ENCODE measurements around the gene CPA2. TPM values are rescaled to one million over a fixed set of nuclear protein-coding genes. Genes with fewer than 3 reads are reported as not detected.
"Not testable (repeated sequence)": the region's sequence is repeated elsewhere in the genome, so short reads cannot be mapped to it uniquely, and the experiment has no call there.

Gene CPA2
- total RNA-seq (2014; rRNA removed; shearing (Covaris generic)), result not detected in 2 replicates

DNA sequence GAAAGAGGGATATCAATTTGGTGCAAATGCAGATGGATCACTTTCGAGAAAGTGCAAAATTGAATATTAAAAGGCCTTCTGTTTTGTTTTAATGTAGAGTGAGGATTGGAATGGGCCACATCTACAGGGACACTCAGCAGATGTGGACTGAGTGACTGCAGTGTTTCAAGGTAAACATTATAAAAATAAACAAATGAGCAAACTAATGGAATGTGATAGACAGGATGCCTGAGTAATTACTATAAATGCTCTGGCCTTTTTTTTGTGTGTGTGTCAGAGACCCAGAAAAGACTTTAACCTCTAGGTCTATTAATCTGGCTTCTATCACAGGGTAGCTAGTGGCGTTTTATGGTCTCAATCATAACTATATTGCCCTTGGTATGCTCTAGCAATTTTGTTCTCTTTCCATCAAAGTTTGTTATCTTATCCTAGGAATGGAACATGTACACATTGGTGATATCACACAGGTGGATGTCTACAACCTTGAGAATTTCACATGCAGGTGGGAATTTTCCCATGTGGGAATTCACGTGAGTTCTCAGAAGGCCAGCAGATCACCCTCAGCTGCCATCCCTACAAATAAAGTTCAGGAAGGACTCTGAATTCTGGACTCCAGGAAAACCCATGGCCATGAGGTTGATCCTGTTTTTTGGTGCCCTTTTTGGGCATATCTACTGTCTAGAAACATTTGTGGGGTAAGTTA is at the start of gene CPA2:
TSS of gene CPA2 (plus strand) at position 606 of the 703 bp plus-strand sequence. CDS start at position 625, 19 bp downstream.
- Histone ChIP-seq H3K27me3 (replicated peaks) (no peaks in the 10 kb centered on the region), H3K9me3 (replicated peaks) (0 out of 2 replicates have a peak, but pooled peaks cover 3% of the 10 kb centered on the region), H3K36me3 (no peaks in the 10 kb centered on the region), H3K4me1 (replicated peaks) (peaks cover 14% of the 10 kb centered on the region), H3K4me3 (no peak within 1 kb of the TSS), H3K27ac (no peak within 1 kb of the TSS)
- peak in 1 of 2 experiments; percentile 23 for DNase-seq (ENCODE audit: low read depth in 1 of 2, low spot score in 2 of 2)

DNA sequence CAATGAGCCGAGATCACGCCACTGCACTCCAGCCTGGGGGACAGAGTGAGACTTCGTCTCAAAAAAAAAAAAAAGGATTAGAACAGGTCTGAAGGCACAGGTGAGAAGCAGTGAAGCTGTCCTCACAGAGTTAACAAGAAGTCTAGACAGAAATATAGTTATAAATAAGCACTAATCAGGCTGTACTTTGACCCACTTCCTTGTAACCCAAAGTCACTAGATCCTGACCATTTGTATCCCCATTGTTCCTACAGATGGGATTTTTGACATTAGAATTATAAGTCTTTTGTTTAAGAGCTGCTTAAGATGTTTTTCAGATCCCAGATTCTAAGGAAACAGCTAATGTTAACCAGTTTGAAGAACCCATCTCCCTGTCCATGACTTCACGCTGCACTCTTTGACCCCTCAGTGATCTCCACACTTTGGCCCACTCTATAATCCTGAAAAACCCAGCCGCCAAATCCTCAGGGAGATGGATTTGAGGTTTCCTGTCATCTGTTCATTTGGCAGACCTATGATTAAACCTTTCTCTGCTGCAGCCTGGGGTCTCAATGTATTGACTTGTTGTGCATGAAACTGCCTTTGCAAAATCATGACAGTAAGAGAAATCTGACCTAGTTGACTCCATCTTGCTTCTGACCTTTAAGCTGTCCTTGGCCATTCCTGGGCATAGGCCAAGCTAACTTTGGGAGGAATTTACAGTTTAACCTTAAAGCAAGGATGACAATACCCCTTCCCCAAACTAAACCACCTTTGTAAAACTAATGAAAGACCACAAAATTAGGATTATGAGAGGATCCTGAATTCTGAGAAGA is 47.6 kb upstream of the CPA2 start:
- no peaks in the 10 kb centered on the region for H3K9me3 ChIP-seq (replicated peaks)
- no peaks in the 10 kb centered on the region for H3K36me3 ChIP-seq
- no peaks in the 10 kb centered on the region for H3K27me3 ChIP-seq (replicated peaks)
- no peak overlapping the region for H3K4me3 ChIP-seq
- H3K4me1 ChIP-seq (replicated peaks), result no peaks in the 10 kb centered on the region
- no peak overlapping the region for H3K27ac ChIP-seq
- DNase-seq (ENCODE audit: low read depth in 1 of 2, low spot score in 2 of 2), result no peak

DNA sequence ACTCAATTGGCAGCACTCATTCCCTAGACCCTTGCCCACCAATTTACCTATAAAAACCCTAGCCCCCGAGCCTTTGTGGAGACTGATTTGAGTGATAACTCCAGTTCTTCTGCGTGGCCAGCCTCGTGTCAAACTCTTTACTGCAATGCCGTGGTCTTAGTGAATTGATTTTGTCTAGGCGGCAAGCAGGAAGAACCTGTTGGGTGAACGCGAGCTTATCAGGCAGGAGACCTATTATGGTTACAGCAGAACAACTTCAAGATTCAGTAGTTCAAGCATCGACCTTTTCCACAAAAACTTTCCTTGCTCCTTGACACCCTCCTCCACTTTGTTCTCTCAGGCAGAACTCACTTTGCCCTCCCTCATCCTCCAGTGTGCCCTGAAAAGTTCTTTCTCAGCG is 46.8 kb upstream of the CPA2 start:
- Histone ChIP-seq H3K36me3 (no peaks in the 10 kb centered on the region), H3K4me1 (replicated peaks) (no peaks in the 10 kb centered on the region), H3K4me3 (no peak overlapping the region), H3K27me3 (replicated peaks) (no peaks in the 10 kb centered on the region), H3K9me3 (replicated peaks) (no peaks in the 10 kb centered on the region), H3K27ac (no peak overlapping the region)
- no peak for DNase-seq (ENCODE audit: low read depth in 1 of 2, low spot score in 2 of 2)

DNA sequence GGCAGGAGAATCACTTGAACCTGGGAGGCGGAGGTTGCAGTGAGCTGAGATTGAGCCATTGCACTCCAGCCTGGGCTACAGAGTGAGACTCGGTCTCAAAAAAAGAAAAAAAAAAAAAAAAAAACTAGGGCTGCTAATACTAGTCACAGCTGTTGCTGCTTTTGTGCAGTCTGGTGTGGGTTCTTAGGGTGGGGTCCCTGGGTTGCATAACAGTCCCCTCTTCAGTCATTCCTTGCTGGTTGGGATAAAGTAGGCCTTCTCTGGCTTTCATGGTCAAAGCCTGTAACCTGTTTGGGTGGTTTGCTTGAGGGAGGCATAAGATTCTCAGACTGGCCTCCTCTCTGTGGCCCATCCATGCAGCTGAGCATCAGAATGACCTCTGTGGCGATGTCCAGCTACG is 44.9 kb upstream of the CPA2 start:
- no peaks in the 10 kb centered on the region for H3K4me1 ChIP-seq (replicated peaks)
- H3K9me3 ChIP-seq (replicated peaks), result no peaks in the 10 kb centered on the region
- H3K4me3 ChIP-seq, result no peak overlapping the region
- H3K27me3 ChIP-seq (replicated peaks), result no peaks in the 10 kb centered on the region
- DNase-seq (ENCODE audit: low read depth in 1 of 2, low spot score in 2 of 2), result no peak
- H3K27ac ChIP-seq, result no peak overlapping the region
- no peaks in the 10 kb centered on the region for H3K36me3 ChIP-seq

DNA sequence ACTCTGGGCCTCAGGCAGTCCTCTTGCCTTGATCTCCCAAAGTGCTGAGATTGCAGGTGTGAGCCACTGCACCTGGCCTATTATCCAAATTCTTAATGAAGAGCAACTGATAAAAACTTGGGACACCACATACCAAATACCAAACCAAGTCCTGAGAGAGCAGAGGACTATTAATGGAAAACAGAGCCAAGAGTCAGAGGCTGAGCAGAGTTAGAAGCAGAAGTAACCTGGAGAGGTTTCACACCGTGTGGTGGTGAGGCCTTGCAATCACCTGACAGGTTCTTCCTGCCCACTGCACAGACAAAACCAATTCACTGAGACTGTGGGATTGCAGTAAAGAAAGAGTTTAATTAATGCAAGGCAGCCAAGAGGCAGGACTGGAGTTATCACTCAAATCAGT is 43.0 kb upstream of the CPA2 start:
- Histone ChIP-seq H3K36me3 (no peaks in the 10 kb centered on the region), H3K4me1 (replicated peaks) (no peaks in the 10 kb centered on the region; the same call in 1 of the 2 replicates), H3K4me3 (no peak overlapping the region), H3K9me3 (replicated peaks) (no peaks in the 10 kb centered on the region), H3K27ac (no peak overlapping the region), H3K27me3 (replicated peaks) (no peaks in the 10 kb centered on the region)
- DNase-seq (ENCODE audit: low read depth in 1 of 2, low spot score in 2 of 2), result no peak

DNA sequence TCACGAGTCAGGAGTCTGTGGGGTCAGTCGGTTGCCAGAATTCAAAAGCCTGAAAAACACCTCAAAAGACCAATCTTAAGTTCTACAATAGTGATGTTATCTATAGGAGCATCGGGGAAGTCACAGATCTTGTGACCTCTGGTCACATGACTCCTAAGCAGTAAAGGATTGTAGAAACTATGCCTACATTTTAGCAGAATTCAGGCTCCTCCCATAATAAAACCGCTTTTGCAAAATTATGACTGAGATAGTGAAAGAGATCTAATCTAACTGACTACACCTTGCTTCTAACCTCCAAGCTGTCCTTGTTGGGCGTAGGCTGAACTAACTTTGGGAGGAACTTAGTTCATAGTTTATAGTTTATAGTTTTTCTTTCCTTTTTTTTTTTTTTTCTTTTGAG is 42.5 kb upstream of the CPA2 start:
- H3K36me3 ChIP-seq, result no peaks in the 10 kb centered on the region
- no peak overlapping the region for H3K4me3 ChIP-seq
- no peaks in the 10 kb centered on the region for H3K9me3 ChIP-seq (replicated peaks)
- H3K4me1 ChIP-seq (replicated peaks), result no peaks in the 10 kb centered on the region; the same call in 1 of the 2 replicates
- no peak for DNase-seq (ENCODE audit: low read depth in 1 of 2, low spot score in 2 of 2)
- H3K27ac ChIP-seq, result no peak overlapping the region
- no peaks in the 10 kb centered on the region for H3K27me3 ChIP-seq (replicated peaks)

DNA sequence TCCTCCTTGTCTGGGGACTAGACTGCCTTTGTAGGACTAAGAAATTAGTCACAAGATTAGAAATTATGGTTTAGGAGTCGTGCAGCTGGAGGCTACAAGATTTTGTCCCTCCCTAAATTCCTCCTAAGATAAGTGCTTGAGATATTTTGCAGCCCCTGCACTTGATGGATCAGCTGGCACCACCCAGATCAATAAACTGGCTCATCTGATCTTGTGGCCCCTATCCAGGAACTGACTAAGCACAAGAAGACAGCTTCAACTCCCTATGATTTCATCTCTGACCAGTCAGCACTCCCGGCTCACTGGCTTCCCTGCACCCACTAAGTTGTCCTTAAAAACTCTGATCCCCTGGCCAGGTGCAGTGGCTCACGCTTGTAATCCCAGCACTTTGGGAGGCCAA is 41.7 kb upstream of the CPA2 start:
- not testable (repeated sequence) for DNase-seq (ENCODE audit: low read depth in 1 of 2, low spot score in 2 of 2); H3K4me3 ChIP-seq; H3K36me3 ChIP-seq; H3K4me1 ChIP-seq (replicated peaks); H3K27me3 ChIP-seq (replicated peaks); H3K9me3 ChIP-seq (replicated peaks); H3K27ac ChIP-seq

DNA sequence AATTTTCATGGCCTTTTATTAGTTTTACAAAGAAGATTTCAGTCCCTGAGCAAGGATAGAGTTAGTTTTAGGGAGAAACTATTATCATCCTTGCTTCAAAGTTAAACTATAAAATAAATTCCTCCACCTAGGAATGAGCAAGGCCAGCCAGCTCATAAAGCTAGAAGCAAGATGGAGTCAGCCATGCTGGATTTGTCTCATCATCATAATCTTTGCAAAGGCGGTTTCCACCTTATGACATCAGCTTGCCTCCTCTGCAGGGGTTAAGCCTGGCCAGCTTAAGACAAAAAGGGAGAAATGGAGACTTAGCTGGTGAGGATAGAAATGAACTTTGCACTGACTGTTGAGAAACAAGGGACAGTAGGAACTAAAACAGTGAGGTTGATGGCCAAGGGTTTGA is 40.3 kb upstream of the CPA2 start:
- H3K27me3 ChIP-seq (replicated peaks), result no peaks in the 10 kb centered on the region
- H3K9me3 ChIP-seq (replicated peaks), result no peaks in the 10 kb centered on the region
- no peak for DNase-seq (ENCODE audit: low read depth in 1 of 2, low spot score in 2 of 2)
- H3K4me1 ChIP-seq (replicated peaks), result no peaks in the 10 kb centered on the region; the same call in 1 of the 2 replicates
- H3K4me3 ChIP-seq, result no peak overlapping the region
- H3K36me3 ChIP-seq, result no peaks in the 10 kb centered on the region
- H3K27ac ChIP-seq, result no peak overlapping the region

DNA sequence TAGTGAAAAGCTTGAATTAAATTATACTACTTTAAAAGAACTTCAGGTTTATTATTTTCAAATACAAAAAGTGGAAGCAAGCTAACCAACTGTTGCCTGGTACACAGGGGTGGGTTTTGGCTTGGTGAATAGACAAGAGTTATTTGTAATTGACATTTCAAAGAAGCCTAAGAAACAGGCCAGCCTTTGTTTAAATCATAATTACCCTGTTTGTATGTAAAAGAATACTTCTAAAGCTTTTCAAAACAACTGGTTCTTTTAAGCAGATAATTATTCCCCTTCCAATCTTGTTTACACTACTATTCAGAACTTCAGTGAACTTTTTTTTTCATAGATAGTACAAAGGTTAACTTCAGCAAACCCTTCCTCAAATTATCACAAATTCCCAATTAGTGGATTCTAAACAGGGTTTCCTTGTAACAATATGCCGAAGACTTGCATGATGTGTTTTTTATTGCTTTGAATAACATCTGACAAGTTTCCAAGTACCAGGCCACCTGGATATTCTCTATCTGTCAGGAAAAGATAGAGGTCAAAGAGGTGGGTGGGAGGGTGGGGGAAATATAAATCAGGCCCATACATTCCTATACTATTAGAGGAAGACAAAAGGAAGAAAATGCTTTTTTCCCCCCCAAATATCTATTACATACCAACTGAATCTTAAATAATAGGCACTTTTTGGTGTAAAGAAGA is 38.6 kb upstream of the CPA2 start:
- Histone ChIP-seq H3K4me3 (no peak overlapping the region), H3K27ac (no peak overlapping the region), H3K4me1 (replicated peaks) (no peaks in the 10 kb centered on the region; the same call in 1 of the 2 replicates), H3K27me3 (replicated peaks) (no peaks in the 10 kb centered on the region), H3K9me3 (replicated peaks) (no peaks in the 10 kb centered on the region), H3K36me3 (no peaks in the 10 kb centered on the region)
- no peak for DNase-seq (ENCODE audit: low read depth in 1 of 2, low spot score in 2 of 2)

DNA sequence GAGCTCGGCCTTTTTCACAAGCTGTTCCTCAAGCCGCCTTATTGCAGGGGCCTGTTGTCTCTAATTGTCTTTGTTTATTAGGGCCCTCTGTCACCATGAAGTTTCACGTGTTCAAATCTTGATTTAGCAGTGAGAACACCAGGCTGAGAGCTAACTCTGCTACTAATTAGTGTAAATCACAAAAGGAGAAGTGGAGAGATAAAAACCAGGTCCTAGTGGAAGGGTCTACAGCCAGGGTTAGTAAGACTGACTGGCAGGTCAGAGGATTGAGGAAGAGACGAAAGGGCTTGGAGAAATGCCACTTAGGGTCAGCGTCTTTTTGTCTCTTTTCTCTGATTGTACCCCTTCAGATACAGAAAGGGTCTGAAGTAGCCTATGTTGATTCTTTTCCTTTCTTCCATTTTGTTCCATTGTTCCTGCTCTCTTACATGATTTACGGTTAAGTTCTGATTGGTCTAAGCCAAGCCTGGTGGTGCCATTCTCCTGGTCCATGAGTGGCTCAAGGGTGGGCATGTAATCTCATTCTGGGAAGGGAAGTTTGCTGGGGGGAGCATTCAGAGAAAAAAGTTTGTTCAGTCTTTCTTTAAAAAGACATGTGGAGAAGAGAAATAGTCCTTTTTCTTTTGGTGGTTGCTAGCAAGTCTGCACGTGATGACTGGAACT is 37.7 kb upstream of the CPA2 start:
- no peak for DNase-seq (ENCODE audit: low read depth in 1 of 2, low spot score in 2 of 2)

DNA sequence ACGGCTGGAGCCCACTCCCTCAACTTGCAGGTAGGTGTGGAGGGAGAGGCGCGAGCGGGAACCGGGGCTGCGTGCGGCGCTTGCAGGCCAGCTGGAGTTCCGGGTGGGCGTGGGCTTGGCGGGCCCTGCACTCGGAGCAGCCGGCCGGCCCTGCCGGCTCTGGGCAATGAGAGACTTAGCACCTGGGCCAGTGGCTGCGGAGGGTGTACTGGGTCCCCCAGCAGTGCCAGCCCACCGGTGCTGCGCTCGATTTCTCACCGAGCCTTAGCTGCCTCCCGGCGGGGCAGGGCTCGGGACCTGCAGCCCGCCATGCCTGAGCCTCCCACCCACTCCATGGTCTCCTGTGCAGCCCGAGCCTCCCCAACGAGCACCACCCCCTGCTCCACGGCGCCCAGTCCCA is 36.7 kb upstream of the CPA2 start:
- H3K4me3 ChIP-seq; H3K36me3 ChIP-seq; H3K9me3 ChIP-seq (replicated peaks); H3K27me3 ChIP-seq (replicated peaks); H3K4me1 ChIP-seq (replicated peaks); DNase-seq (ENCODE audit: low read depth in 1 of 2, low spot score in 2 of 2); H3K27ac ChIP-seq: not testable (repeated sequence)

More for the DNA sequence above, 37.7 kb upstream of the CPA2 start:
- Histone ChIP-seq H3K36me3 (no peaks in the 10 kb centered on the region), H3K27ac (no peak overlapping the region), H3K27me3 (replicated peaks) (no peaks in the 10 kb centered on the region), H3K4me3 (no peak overlapping the region), H3K4me1 (replicated peaks) (no peaks in the 10 kb centered on the region; the same call in 1 of the 2 replicates), H3K9me3 (replicated peaks) (no peaks in the 10 kb centered on the region)

DNA sequence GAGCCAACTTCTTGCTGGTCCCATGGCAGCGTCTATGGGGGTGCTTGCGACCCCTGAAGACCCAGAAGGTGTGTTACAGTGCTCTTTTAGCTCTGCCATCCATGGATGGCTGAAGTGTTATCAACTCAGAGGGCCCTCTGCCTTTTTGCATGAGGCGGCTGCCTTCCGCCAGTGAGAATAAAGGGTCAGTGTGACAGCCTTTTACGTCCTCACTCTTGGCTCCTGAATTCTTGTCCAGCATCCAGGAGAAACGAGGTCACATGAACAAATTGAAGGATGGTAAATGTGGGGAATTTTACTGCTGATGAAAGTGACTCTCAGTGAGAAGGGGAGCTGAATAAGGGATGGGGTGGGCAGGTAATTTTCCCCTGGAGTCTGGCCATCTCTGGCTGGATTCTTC is 34.9 kb upstream of the CPA2 start:
- Histone ChIP-seq H3K4me3 (no peak overlapping the region), H3K4me1 (replicated peaks) (no peaks in the 10 kb centered on the region; the same call in 1 of the 2 replicates), H3K27ac (no peak overlapping the region), H3K27me3 (replicated peaks) (no peaks in the 10 kb centered on the region), H3K9me3 (replicated peaks) (no peaks in the 10 kb centered on the region), H3K36me3 (no peaks in the 10 kb centered on the region)
- DNase-seq (ENCODE audit: low read depth in 1 of 2, low spot score in 2 of 2), result no peak

DNA sequence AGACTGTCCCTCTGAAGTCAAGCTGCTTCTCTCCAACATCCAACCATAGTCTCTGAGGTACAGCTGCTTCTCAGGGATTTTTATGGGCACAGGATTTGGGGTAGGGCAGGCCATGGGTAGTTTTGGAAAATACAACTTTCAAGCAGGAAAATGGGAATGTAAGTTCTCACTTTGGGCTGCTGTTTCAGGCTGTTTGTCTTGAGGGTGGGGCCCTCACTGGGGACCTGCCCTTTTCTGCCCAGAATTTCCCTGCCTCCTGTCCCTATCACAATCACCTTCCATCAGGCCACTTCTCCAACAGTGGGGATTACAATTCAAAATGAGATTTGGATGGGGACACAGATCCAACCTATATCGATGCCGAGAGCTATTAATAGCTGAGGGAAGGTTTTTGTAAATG is 34.5 kb upstream of the CPA2 start:
- H3K36me3 ChIP-seq, result no peaks in the 10 kb centered on the region
- no peak for DNase-seq (ENCODE audit: low read depth in 1 of 2, low spot score in 2 of 2)

More for the DNA sequence above, 34.5 kb upstream of the CPA2 start:
- no peaks in the 10 kb centered on the region for H3K9me3 ChIP-seq (replicated peaks)
- H3K27me3 ChIP-seq (replicated peaks), result no peaks in the 10 kb centered on the region
- H3K27ac ChIP-seq, result no peak overlapping the region
- no peaks in the 10 kb centered on the region; the same call in 1 of the 2 replicates for H3K4me1 ChIP-seq (replicated peaks)
- H3K4me3 ChIP-seq, result no peak overlapping the region
